Loucy (cell line): Measurements from ENCODE around the gene ACIN1.
A peak's percentile ranks its signal among the peaks of the same experiment; 100 is the strongest.

Experiments
- H2AFZ ChIP-seq: fragments of 200-600 bp; sonication (generic); 2 replicates; pipeline ENCODE4 v1.6.0; 2016; ENCODE audit warnings: antibody characterized with exemption, mild to moderate bottlenecking, low read length, moderate library complexity
- H3F3A ChIP-seq: fragments of 200-600 bp; 2 replicates; pipeline ENCODE4 v1.6.0; 2016; ENCODE audit warnings: antibody characterized with exemption, low read depth, mild to moderate bottlenecking
- H3K27me3 ChIP-seq: fragments of 200-600 bp; sonication (generic); 2 replicates; pipeline ENCODE4 v1.6.1; 2014; ENCODE audit warnings: low read length, mild to moderate bottlenecking; ENCODE audit not compliant: insufficient read depth, poor library complexity, severe bottlenecking
- H3K36me3 ChIP-seq: fragments of 200-600 bp; sonication (generic); 2 replicates; pipeline ENCODE4 v1.6.1; 2016; ENCODE audit warnings: low read length; ENCODE audit not compliant: insufficient read depth
- H3K4me1 ChIP-seq: fragments of 200-600 bp; sonication (generic); 2 replicates; pipeline ENCODE4 v1.5.1; 2014; ENCODE audit warnings: low read length, mild to moderate bottlenecking; ENCODE audit not compliant: insufficient read depth, poor library complexity, severe bottlenecking
- H3K4me2 ChIP-seq: fragments of 200-600 bp; sonication (generic); 2 replicates; pipeline ENCODE4 v1.6.0; 2014; ENCODE audit warnings: antibody characterized with exemption, low read length, low read depth, mild to moderate bottlenecking; ENCODE audit not compliant: poor library complexity, severe bottlenecking
- H3K4me3 ChIP-seq: fragments of 200-600 bp; sonication (generic); 2 replicates; pipeline ENCODE4 v1.5.1; 2014; ENCODE audit warnings: low read length, mild to moderate bottlenecking, mixed read lengths; ENCODE audit not compliant: poor library complexity, severe bottlenecking
- H3K79me2 ChIP-seq: fragments of 200-600 bp; sonication (generic); 2 replicates; pipeline ENCODE4 v1.6.1; 2014; ENCODE audit warnings: low read length; ENCODE audit not compliant: insufficient read depth
- H3K9ac ChIP-seq: fragments of 200-600 bp; sonication (generic); 2 replicates; pipeline ENCODE4 v1.6.0; 2014; ENCODE audit warnings: mild to moderate bottlenecking, low read depth, low read length, moderate library complexity; ENCODE audit not compliant: poor library complexity, severe bottlenecking
- H3K9me2 ChIP-seq: fragments of 200-600 bp; sonication (generic); replicated peaks from 2 replicates; pipeline ENCODE4 v1.6.1; 2016; ENCODE audit warnings: low read depth, low read length, mixed read lengths
- H3K9me3 ChIP-seq: fragments of 200-600 bp; sonication (generic); 2 replicates; pipeline ENCODE4 v1.6.1; 2014; ENCODE audit warnings: mild to moderate bottlenecking, antibody characterized with exemption, low read length, low read depth; ENCODE audit not compliant: insufficient read depth
- H4K20me1 ChIP-seq: fragments of 200-600 bp; sonication (generic); 2 replicates; pipeline ENCODE4 v1.6.0; 2014; ENCODE audit warnings: antibody characterized with exemption, low read length, mild to moderate bottlenecking; ENCODE audit not compliant: insufficient read depth, poor library complexity, severe bottlenecking
- EZH2phosphoT487 ChIP-seq: fragments of 200-600 bp; IDR thresholded peaks from 2 replicates; pipeline ENCODE4 v1.6.1; 2018; ENCODE audit warnings: antibody characterized with exemption, mild to moderate bottlenecking, moderate library complexity, borderline replicate concordance
- TF ChIP-seq, protein P1 (sequence below): fragments of 200-600 bp; sonication (generic); conservative IDR thresholded peaks from 2 replicates; pipeline ENCODE4 v1.5.1; 2014; ENCODE audit warnings: mild to moderate bottlenecking, antibody characterized with exemption, low read length

The ACIN1 gene

GRCh38 chr14:23121361-23121771 is 26.4 kb upstream of the ACIN1 start:
- Histone ChIP-seq H3F3A (0 out of 2 replicates have a peak, but pooled peaks cover 3% of the 10 kb centered on the region), H4K20me1 (no peaks in the 10 kb centered on the region), H3K4me1 (peaks cover 24% of the 10 kb centered on the region), H3K9me2 (no peaks in the 10 kb centered on the region), H3K27me3 (no peaks in the 10 kb centered on the region), H3K9ac (no peak overlapping the region), H3K9me3 (no peaks in the 10 kb centered on the region), H3K79me2 (no peaks in the 10 kb centered on the region), H3K4me3 (no peak overlapping the region), H2AFZ (peak overlapping the region; percentile 83), H3K4me2 (peak overlapping the region; percentile 87), H3K36me3 (no peaks in the 10 kb centered on the region)
- TF ChIP-seq, protein P1, sequence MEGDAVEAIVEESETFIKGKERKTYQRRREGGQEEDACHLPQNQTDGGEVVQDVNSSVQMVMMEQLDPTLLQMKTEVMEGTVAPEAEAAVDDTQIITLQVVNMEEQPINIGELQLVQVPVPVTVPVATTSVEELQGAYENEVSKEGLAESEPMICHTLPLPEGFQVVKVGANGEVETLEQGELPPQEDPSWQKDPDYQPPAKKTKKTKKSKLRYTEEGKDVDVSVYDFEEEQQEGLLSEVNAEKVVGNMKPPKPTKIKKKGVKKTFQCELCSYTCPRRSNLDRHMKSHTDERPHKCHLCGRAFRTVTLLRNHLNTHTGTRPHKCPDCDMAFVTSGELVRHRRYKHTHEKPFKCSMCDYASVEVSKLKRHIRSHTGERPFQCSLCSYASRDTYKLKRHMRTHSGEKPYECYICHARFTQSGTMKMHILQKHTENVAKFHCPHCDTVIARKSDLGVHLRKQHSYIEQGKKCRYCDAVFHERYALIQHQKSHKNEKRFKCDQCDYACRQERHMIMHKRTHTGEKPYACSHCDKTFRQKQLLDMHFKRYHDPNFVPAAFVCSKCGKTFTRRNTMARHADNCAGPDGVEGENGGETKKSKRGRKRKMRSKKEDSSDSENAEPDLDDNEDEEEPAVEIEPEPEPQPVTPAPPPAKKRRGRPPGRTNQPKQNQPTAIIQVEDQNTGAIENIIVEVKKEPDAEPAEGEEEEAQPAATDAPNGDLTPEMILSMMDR: no peak
- no peak for TF ChIP-seq EZH2phosphoT487

GRCh38 chr14:23120541-23121251 is 25.8 kb upstream of the ACIN1 start:
- TF ChIP-seq, protein P1: peak; percentile 100
- TF ChIP-seq EZH2phosphoT487: no peak
- Histone ChIP-seq H3K4me1 (peaks cover 24% of the 10 kb centered on the region), H3F3A (0 out of 2 replicates have a peak, but pooled peaks cover 3% of the 10 kb centered on the region), H3K9me3 (no peaks in the 10 kb centered on the region), H3K4me3 (peak overlapping the region; percentile 60), H3K9ac (peak overlapping the region; percentile 71), H4K20me1 (no peaks in the 10 kb centered on the region), H3K36me3 (no peaks in the 10 kb centered on the region), H3K9me2 (no peaks in the 10 kb centered on the region), H3K79me2 (no peaks in the 10 kb centered on the region), H3K4me2 (peak overlapping the region; percentile 87), H2AFZ (peak overlapping the region; percentile 90), H3K27me3 (no peaks in the 10 kb centered on the region)

GRCh38 chr14:23119363-23120327 is 24.7 kb upstream of the ACIN1 start:
- H2AFZ ChIP-seq: peak overlapping the region; percentile 90
- H3K36me3 ChIP-seq: no peaks in the 10 kb centered on the region
- no peaks in the 10 kb centered on the region for H3K9me3 ChIP-seq
- peak overlapping the region; percentile 60 for H3K4me3 ChIP-seq
- H3K4me1 ChIP-seq: peaks cover 24% of the 10 kb centered on the region
- peak overlapping the region; percentile 71 for H3K9ac ChIP-seq
- no peaks in the 10 kb centered on the region for H3K79me2 ChIP-seq
- H3K27me3 ChIP-seq: no peaks in the 10 kb centered on the region
- H4K20me1 ChIP-seq: no peaks in the 10 kb centered on the region
- no peaks in the 10 kb centered on the region for H3K9me2 ChIP-seq
- peak overlapping the region; percentile 87 for H3K4me2 ChIP-seq
- H3F3A ChIP-seq: 0 out of 2 replicates have a peak, but pooled peaks cover 3% of the 10 kb centered on the region
- TF ChIP-seq, protein P1: no peak
- no peak for TF ChIP-seq EZH2phosphoT487
